Measurements from ENCODE around the gene MTA3.

Gene MTA3

GRCh38 chr2:42659609-42660008 is 91.2 kb downstream of the MTA3 start:
- H3K27me3 ChIP-seq (ENCODE audit: insufficient read depth, low read length, poor library complexity, severe bottlenecking): no peaks in the 10 kb centered on the region
- H3K4me1 ChIP-seq (ENCODE audit: insufficient read depth, low read length, poor library complexity, severe bottlenecking): peaks cover 25% of the 10 kb centered on the region
- no peak overlapping the region for H2AFZ ChIP-seq (ENCODE audit: low read length)
- no peaks in the 10 kb centered on the region for H3F3A ChIP-seq (ENCODE audit: low read depth)
- peaks cover 15% of the 10 kb centered on the region; the same call in 1 of the 2 replicates for H3K36me3 ChIP-seq (ENCODE audit: insufficient read depth, low read length)
- H3K4me3 ChIP-seq (ENCODE audit: low read length, poor library complexity, severe bottlenecking): no peak overlapping the region
- no peak for TF ChIP-seq CTCF (conservative IDR thresholded peaks at IDR 0.05; ENCODE audit: low read length)
- no peak for TF ChIP-seq EZH2phosphoT487 (IDR thresholded peaks at IDR 0.05; ENCODE audit: borderline replicate concordance)
- peaks cover 5% of the 10 kb centered on the region for H4K20me1 ChIP-seq (ENCODE audit: insufficient read depth, low read length, poor library complexity, severe bottlenecking)
- H3K9ac ChIP-seq (ENCODE audit: low read depth, low read length, poor library complexity, severe bottlenecking): no peak overlapping the region
- H3K9me3 ChIP-seq (ENCODE audit: insufficient read depth, low read depth, low read length): no peaks in the 10 kb centered on the region
- no peaks in the 10 kb centered on the region for H3K79me2 ChIP-seq (ENCODE audit: insufficient read depth, low read length)
- no peak overlapping the region for H3K4me2 ChIP-seq (ENCODE audit: low read depth, low read length, poor library complexity, severe bottlenecking)
- no peaks in the 10 kb centered on the region for H3K9me2 ChIP-seq (replicated peaks; ENCODE audit: low read depth, low read length)

GRCh38 chr2:42663106-42663780 is 94.8 kb downstream of the MTA3 start:
- Histone ChIP-seq H3K4me3 (ENCODE audit: low read length, poor library complexity, severe bottlenecking) (no peak overlapping the region), H3K36me3 (ENCODE audit: insufficient read depth, low read length) (peaks cover 6% of the 10 kb centered on the region; the same call in 1 of the 2 replicates), H3K9me3 (ENCODE audit: insufficient read depth, low read depth, low read length) (no peaks in the 10 kb centered on the region), H4K20me1 (ENCODE audit: insufficient read depth, low read length, poor library complexity, severe bottlenecking) (peaks cover 5% of the 10 kb centered on the region), H3F3A (ENCODE audit: low read depth) (no peaks in the 10 kb centered on the region), H2AFZ (ENCODE audit: low read length) (no peak overlapping the region), H3K4me1 (ENCODE audit: insufficient read depth, low read length, poor library complexity, severe bottlenecking) (peaks cover 20% of the 10 kb centered on the region), H3K9me2 (replicated peaks; ENCODE audit: low read depth, low read length) (no peaks in the 10 kb centered on the region), H3K27me3 (ENCODE audit: insufficient read depth, low read length, poor library complexity, severe bottlenecking) (no peaks in the 10 kb centered on the region), H3K4me2 (ENCODE audit: low read depth, low read length, poor library complexity, severe bottlenecking) (no peak overlapping the region), H3K9ac (ENCODE audit: low read depth, low read length, poor library complexity, severe bottlenecking) (no peak overlapping the region), H3K79me2 (ENCODE audit: insufficient read depth, low read length) (no peaks in the 10 kb centered on the region)
- TF ChIP-seq EZH2phosphoT487 (IDR thresholded peaks at IDR 0.05; ENCODE audit: borderline replicate concordance): no peak
- peak; percentile 100 for TF ChIP-seq CTCF (conservative IDR thresholded peaks at IDR 0.05; ENCODE audit: low read length)

GRCh38 chr2:42663828-42664227 is 95.4 kb downstream of the MTA3 start:
- H3F3A ChIP-seq (ENCODE audit: low read depth): no peaks in the 10 kb centered on the region
- no peaks in the 10 kb centered on the region for H3K27me3 ChIP-seq (ENCODE audit: insufficient read depth, low read length, poor library complexity, severe bottlenecking)
- H3K9me3 ChIP-seq (ENCODE audit: insufficient read depth, low read depth, low read length): no peaks in the 10 kb centered on the region
- H2AFZ ChIP-seq (ENCODE audit: low read length): no peak overlapping the region
- no peak overlapping the region for H3K4me3 ChIP-seq (ENCODE audit: low read length, poor library complexity, severe bottlenecking)
- no peaks in the 10 kb centered on the region for H3K9me2 ChIP-seq (replicated peaks; ENCODE audit: low read depth, low read length)
- peaks cover 5% of the 10 kb centered on the region for H4K20me1 ChIP-seq (ENCODE audit: insufficient read depth, low read length, poor library complexity, severe bottlenecking)
- H3K36me3 ChIP-seq (ENCODE audit: insufficient read depth, low read length): peaks cover 5% of the 10 kb centered on the region; the same call in 1 of the 2 replicates
- peaks cover 20% of the 10 kb centered on the region for H3K4me1 ChIP-seq (ENCODE audit: insufficient read depth, low read length, poor library complexity, severe bottlenecking)
- H3K79me2 ChIP-seq (ENCODE audit: insufficient read depth, low read length): no peaks in the 10 kb centered on the region
- no peak for TF ChIP-seq EZH2phosphoT487 (IDR thresholded peaks at IDR 0.05; ENCODE audit: borderline replicate concordance)
- no peak for TF ChIP-seq CTCF (conservative IDR thresholded peaks at IDR 0.05; ENCODE audit: low read length)
- peak overlapping the region; percentile 11 for H3K4me2 ChIP-seq (ENCODE audit: low read depth, low read length, poor library complexity, severe bottlenecking)
- no peak overlapping the region for H3K9ac ChIP-seq (ENCODE audit: low read depth, low read length, poor library complexity, severe bottlenecking)

Measured in Loucy (cell line).